GM23338 (cell line): Measurements from ENCODE around the gene HMCN2. TPM values are rescaled to one million over a fixed set of nuclear protein-coding genes. Genes with fewer than 3 reads are reported as not detected.

ENCODE experiments used
- ATAC-seq: fragments of 200-7000 bp; cut with Tn5 transposase; 3 replicates; pipeline ENCODE4 v1.9.1; 2020
- DNase-seq: peaks from one replicate; pipeline ENCODE4 v3.0.0-alpha.2; 2015; ENCODE audit warnings: low spot score
- H2AFZ ChIP-seq: fragments of 200-600 bp; sonication (generic); 2 replicates; pipeline ENCODE4 v1.8.0; 2016; ENCODE audit warnings: antibody characterized with exemption, mild to moderate bottlenecking, moderate library complexity
- H3F3A ChIP-seq: fragments of 200-600 bp; sonication (generic); replicated peaks from 2 replicates; pipeline ENCODE4 v1.8.0; 2017; ENCODE audit warnings: antibody characterized with exemption, mixed run types, low read depth
- H3K27ac ChIP-seq: fragments of 200-600 bp; sonication (generic); 2 replicates; pipeline ENCODE4 v1.6.1; 2016; ENCODE audit warnings: low read depth
- H3K27me3 ChIP-seq: fragments of 200-600 bp; sonication (generic); 2 replicates; pipeline ENCODE4 v1.8.0; 2016; ENCODE audit warnings: mild to moderate bottlenecking, mixed run types, moderate library complexity; ENCODE audit not compliant: insufficient read depth
- H3K36me3 ChIP-seq: fragments of 200-600 bp; sonication (generic); 2 replicates; pipeline ENCODE4 v1.8.0; 2016; ENCODE audit warnings: mild to moderate bottlenecking; ENCODE audit not compliant: insufficient read depth
- H3K4me1 ChIP-seq: fragments of 200-600 bp; sonication (generic); 2 replicates; pipeline ENCODE4 v1.8.0; 2016; ENCODE audit warnings: mild to moderate bottlenecking, moderate library complexity; ENCODE audit not compliant: insufficient read depth
- H3K4me2 ChIP-seq: fragments of 200-600 bp; sonication (generic); 2 replicates; pipeline ENCODE4 v1.7.1; 2017; ENCODE audit warnings: mixed run types
- H3K4me3 ChIP-seq: fragments of 200-600 bp; sonication (generic); 2 replicates; pipeline ENCODE4 v1.6.1; 2016; ENCODE audit warnings: mixed run types
- H3K79me2 ChIP-seq: fragments of 200-600 bp; sonication (generic); replicated peaks from 2 replicates; pipeline ENCODE4 v1.8.0; 2017; ENCODE audit warnings: mild to moderate bottlenecking; ENCODE audit not compliant: insufficient read depth
- H3K9me2 ChIP-seq: fragments of 200-600 bp; sonication (generic); 2 replicates; pipeline ENCODE4 v1.8.0; 2017; ENCODE audit not compliant: insufficient read depth
- H4K20me1 ChIP-seq: fragments of 200-600 bp; sonication (generic); replicated peaks from 2 replicates; pipeline ENCODE4 v1.8.0; 2017; ENCODE audit warnings: mild to moderate bottlenecking; ENCODE audit not compliant: insufficient read depth
- H3K27ac Mint-ChIP-seq: 2 replicates; pipeline ENCODE4 v1.8.0; 2020; ENCODE audit warnings: inconsistent platforms, mild to moderate bottlenecking, moderate library complexity, mixed read lengths
- H3K27me3 Mint-ChIP-seq: 3 replicates; pipeline ENCODE4 v1.8.0; 2022; ENCODE audit warnings: low read depth, mild to moderate bottlenecking, moderate library complexity, mixed read lengths, inconsistent platforms; ENCODE audit not compliant: insufficient read depth, poor library complexity
- H3K36me3 Mint-ChIP-seq: 3 replicates; pipeline ENCODE4 v1.8.0; 2021; ENCODE audit warnings: low read depth, mild to moderate bottlenecking, inconsistent platforms, moderate library complexity, mixed read lengths
- H3K4me1 Mint-ChIP-seq: 3 replicates; pipeline ENCODE4 v1.8.0; 2020; ENCODE audit warnings: mild to moderate bottlenecking, inconsistent platforms, mixed read lengths
- H3K4me3 Mint-ChIP-seq: 3 replicates; pipeline ENCODE4 v1.8.0; 2021; ENCODE audit warnings: moderate library complexity, mild to moderate bottlenecking, inconsistent platforms, mixed read lengths
- H3K9me3 Mint-ChIP-seq: 3 replicates; pipeline ENCODE4 v1.8.0; 2020; ENCODE audit warnings: moderate library complexity, mild to moderate bottlenecking, inconsistent platforms, mixed read lengths
- EZH2 ChIP-seq: fragments of 200-600 bp; sonication (generic); IDR thresholded peaks from one replicate; pipeline ENCODE4 v1.8.0; 2017; ENCODE audit warnings: antibody characterized with exemption, mild to moderate bottlenecking, low read depth; ENCODE audit not compliant: unreplicated experiment
- EZH2phosphoT487 ChIP-seq: fragments of 200-600 bp; sonication (generic); IDR thresholded peaks from one replicate; pipeline ENCODE4 v1.8.1; 2018; ENCODE audit warnings: antibody characterized with exemption; ENCODE audit not compliant: unreplicated experiment
- JUNB ChIP-seq: IDR thresholded peaks from one replicate; pipeline ENCODE4 v1.6.1; 2016; ENCODE audit warnings: antibody characterized with exemption; ENCODE audit not compliant: unreplicated experiment
- STAT1 ChIP-seq: IDR thresholded peaks from one replicate; pipeline ENCODE4 v1.6.1; 2016; ENCODE audit warnings: antibody characterized with exemption; ENCODE audit not compliant: unreplicated experiment
- polyA plus RNA-seq: library from polyadenylated mRNA; unstranded; fragments of >200 nt; fragmentation: Nextera tagmentation; extraction: Ambion mirVana; gene quantifications from 2 replicates; pipeline ENCODE4 v1.2.1, GENCODE V29; 2016
- total RNA-seq: library from RNA; depleted of rRNA; stranded (reverse); fragments of >200 nt; shearing (Covaris generic); gene quantifications from 2 replicates; pipeline ENCODE4 v1.2.3, GENCODE V29; 2014
- TF ChIP-seq, protein P1 (sequence below): IDR thresholded peaks from one replicate; pipeline ENCODE4 v1.6.1; 2018; ENCODE audit warnings: antibody characterized with exemption; ENCODE audit not compliant: unreplicated experiment
- TF ChIP-seq, protein P2 (sequence below), 2 experiments: fragments of 200-600 bp in 1 of 2; sonication (generic) in 1 of 2; conservative IDR thresholded peaks; 2 replicates each; pipeline versions ENCODE4 v1.5.1 to v1.6.1; 2016 to 2017; ENCODE audit warnings: antibody characterized with exemption in 2 of 2, low read depth in 2 of 2, mild to moderate bottlenecking in 2 of 2, moderate library complexity in 1 of 2

HMCN2 gene
- total and polyA plus RNA-seq, 2 experiments from 2014 or later, result 1.3 to 4.7 TPM

DNA sequence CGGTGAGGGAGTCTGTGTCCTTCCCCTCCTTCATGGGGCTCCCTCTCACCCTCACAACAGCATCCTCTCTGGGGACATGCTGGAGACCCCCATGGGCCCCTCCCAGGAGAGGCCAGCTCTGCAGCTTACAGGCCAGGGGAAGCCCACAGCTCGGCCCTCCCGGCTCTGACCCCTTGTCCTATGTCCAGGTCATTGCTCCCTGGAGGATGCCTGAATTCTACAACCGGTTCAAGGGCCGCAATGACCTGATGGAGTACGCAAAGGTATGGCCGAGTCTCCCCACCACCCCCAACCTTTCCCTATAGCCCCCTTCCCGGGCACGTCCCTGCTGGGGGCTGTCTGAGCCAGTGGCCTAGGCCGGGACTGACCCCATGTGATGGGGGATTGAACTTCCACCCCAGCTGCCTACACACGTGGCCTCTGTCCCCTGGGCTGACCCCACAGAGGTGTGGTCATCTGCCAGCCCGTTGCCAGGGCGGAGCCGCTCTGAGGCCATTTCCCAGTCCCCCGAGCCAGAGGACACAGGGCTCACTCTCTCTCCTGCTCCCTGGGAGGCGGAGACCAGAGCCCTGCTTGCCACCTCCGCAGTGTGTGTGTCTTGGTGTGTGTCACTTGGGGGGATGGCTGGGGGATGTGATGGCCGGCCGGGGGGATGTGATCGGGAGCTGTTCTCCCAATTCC, 201.1 kb downstream of the HMCN2 start:
- H3K27me3 ChIP-seq, result no peaks in the 10 kb centered on the region
- H3K27ac Mint-ChIP-seq, result no peak overlapping the region
- TF ChIP-seq, protein P1, sequence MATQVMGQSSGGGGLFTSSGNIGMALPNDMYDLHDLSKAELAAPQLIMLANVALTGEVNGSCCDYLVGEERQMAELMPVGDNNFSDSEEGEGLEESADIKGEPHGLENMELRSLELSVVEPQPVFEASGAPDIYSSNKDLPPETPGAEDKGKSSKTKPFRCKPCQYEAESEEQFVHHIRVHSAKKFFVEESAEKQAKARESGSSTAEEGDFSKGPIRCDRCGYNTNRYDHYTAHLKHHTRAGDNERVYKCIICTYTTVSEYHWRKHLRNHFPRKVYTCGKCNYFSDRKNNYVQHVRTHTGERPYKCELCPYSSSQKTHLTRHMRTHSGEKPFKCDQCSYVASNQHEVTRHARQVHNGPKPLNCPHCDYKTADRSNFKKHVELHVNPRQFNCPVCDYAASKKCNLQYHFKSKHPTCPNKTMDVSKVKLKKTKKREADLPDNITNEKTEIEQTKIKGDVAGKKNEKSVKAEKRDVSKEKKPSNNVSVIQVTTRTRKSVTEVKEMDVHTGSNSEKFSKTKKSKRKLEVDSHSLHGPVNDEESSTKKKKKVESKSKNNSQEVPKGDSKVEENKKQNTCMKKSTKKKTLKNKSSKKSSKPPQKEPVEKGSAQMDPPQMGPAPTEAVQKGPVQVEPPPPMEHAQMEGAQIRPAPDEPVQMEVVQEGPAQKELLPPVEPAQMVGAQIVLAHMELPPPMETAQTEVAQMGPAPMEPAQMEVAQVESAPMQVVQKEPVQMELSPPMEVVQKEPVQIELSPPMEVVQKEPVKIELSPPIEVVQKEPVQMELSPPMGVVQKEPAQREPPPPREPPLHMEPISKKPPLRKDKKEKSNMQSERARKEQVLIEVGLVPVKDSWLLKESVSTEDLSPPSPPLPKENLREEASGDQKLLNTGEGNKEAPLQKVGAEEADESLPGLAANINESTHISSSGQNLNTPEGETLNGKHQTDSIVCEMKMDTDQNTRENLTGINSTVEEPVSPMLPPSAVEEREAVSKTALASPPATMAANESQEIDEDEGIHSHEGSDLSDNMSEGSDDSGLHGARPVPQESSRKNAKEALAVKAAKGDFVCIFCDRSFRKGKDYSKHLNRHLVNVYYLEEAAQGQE, result no peak
- no peak for TF ChIP-seq JUNB
- H3F3A ChIP-seq, result no peaks in the 10 kb centered on the region
- H3K79me2 ChIP-seq, result no peaks in the 10 kb centered on the region
- H3K27me3 Mint-ChIP-seq, result peaks cover 8% of the 10 kb centered on the region
- peaks cover 23% of the 10 kb centered on the region for H3K36me3 Mint-ChIP-seq
- no peaks in the 10 kb centered on the region for H3K9me3 Mint-ChIP-seq
- H3K9me2 ChIP-seq, result no peaks in the 10 kb centered on the region
- H3K4me2 ChIP-seq, result no peak overlapping the region
- peaks cover 8% of the 10 kb centered on the region; the same call in 1 of the 2 replicates for H3K4me1 ChIP-seq
- no peak overlapping the region for H3K27ac ChIP-seq
- H4K20me1 ChIP-seq, result no peaks in the 10 kb centered on the region
- no peak overlapping the region for H3K4me3 ChIP-seq
- H3K4me3 Mint-ChIP-seq, result no peak overlapping the region
- H3K4me1 Mint-ChIP-seq, result peaks cover 20% of the 10 kb centered on the region
- H2AFZ ChIP-seq, result no peak overlapping the region
- DNase-seq, result no peak
- H3K36me3 ChIP-seq, result no peaks in the 10 kb centered on the region
- peak; percentile 12 for ATAC-seq

DNA sequence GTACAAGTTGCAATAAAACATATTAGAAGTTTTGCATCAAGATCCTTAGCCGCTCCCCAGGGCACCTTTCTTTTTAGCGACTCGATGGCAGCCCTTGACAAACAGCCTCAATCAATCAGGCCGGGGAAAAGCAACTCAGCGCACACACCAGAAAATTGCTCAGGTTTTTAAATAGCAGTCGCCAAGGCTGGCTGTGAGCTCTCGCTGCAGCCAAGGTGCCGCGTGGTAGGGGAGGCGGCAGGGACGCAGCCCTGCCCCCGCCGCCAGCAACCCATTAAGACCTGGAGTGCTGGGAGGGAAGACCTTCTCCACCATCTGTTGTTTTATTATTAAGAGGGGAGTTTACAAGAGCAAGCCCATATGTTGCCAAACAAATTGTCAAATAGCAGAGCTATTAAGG, 201.8 kb downstream of the HMCN2 start:
- no peaks in the 10 kb centered on the region for H4K20me1 ChIP-seq
- peaks cover 8% of the 10 kb centered on the region for H3K27me3 Mint-ChIP-seq
- no peaks in the 10 kb centered on the region for H3K36me3 ChIP-seq
- H3K4me2 ChIP-seq, result peak overlapping the region; percentile 9; the same call in 1 of the 2 replicates
- peak; percentile 55 for DNase-seq
- no peak overlapping the region for H2AFZ ChIP-seq
- H3K4me3 ChIP-seq, result no peak overlapping the region
- peak; percentile 34 for ATAC-seq
- no peaks in the 10 kb centered on the region for H3K27me3 ChIP-seq
- peaks cover 23% of the 10 kb centered on the region for H3K4me1 Mint-ChIP-seq
- H3K27ac ChIP-seq, result no peak overlapping the region
- no peaks in the 10 kb centered on the region for H3F3A ChIP-seq
- no peak overlapping the region for H3K27ac Mint-ChIP-seq
- H3K4me3 Mint-ChIP-seq, result no peak overlapping the region
- H3K4me1 ChIP-seq, result peaks cover 11% of the 10 kb centered on the region; the same call in 1 of the 2 replicates
- H3K9me2 ChIP-seq, result no peaks in the 10 kb centered on the region
- no peaks in the 10 kb centered on the region for H3K9me3 Mint-ChIP-seq
- no peaks in the 10 kb centered on the region for H3K79me2 ChIP-seq
- H3K36me3 Mint-ChIP-seq, result peaks cover 23% of the 10 kb centered on the region
- TF ChIP-seq EZH2phosphoT487 (no peak), STAT1 (no peak), EZH2 (no peak), JUNB (no peak)
- TF ChIP-seq, protein P2, sequence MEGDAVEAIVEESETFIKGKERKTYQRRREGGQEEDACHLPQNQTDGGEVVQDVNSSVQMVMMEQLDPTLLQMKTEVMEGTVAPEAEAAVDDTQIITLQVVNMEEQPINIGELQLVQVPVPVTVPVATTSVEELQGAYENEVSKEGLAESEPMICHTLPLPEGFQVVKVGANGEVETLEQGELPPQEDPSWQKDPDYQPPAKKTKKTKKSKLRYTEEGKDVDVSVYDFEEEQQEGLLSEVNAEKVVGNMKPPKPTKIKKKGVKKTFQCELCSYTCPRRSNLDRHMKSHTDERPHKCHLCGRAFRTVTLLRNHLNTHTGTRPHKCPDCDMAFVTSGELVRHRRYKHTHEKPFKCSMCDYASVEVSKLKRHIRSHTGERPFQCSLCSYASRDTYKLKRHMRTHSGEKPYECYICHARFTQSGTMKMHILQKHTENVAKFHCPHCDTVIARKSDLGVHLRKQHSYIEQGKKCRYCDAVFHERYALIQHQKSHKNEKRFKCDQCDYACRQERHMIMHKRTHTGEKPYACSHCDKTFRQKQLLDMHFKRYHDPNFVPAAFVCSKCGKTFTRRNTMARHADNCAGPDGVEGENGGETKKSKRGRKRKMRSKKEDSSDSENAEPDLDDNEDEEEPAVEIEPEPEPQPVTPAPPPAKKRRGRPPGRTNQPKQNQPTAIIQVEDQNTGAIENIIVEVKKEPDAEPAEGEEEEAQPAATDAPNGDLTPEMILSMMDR (conservative IDR thresholded peaks at IDR 0.05; ENCODE audit: low read depth in 2 of 2), result no peak
